GM12874 (cell line): ENCODE results near the gene NDE1.

Experiments
- CTCF ChIP-seq: IDR thresholded peaks from 2 replicates; pipeline ENCODE4 v1.5.1; 2011; ENCODE audit warnings: low read depth, mild to moderate bottlenecking, control low read depth, low read length, moderate library complexity; ENCODE audit not compliant: insufficient read depth

NDE1 gene

GRCh38 chr16:15752717-15753488, 102.9 kb downstream of the NDE1 start:
- no peak for TF ChIP-seq CTCF

- no peak for TF ChIP-seq CTCF
Observed at GRCh38 chr16:15754821-15755534, 104.9 kb downstream of the NDE1 start.

GRCh38 chr16:15757077-15757386, 107.0 kb downstream of the NDE1 start:
- no peak for TF ChIP-seq CTCF

- no peak for TF ChIP-seq CTCF
Observed at GRCh38 chr16:15757630-15758251, 107.7 kb downstream of the NDE1 start.

- no peak for TF ChIP-seq CTCF
Observed at GRCh38 chr16:15759070-15759469, 109.0 kb downstream of the NDE1 start.

- no peak for TF ChIP-seq CTCF
Observed at GRCh38 chr16:15760129-15760528, 110.1 kb downstream of the NDE1 start.

- TF ChIP-seq CTCF, result no peak
Observed at GRCh38 chr16:15764112-15764511, 114.1 kb downstream of the NDE1 start.
